GM12874 (cell line): ENCODE measurements around the gene EXOC4.

Source experiments
- CTCF ChIP-seq: IDR thresholded peaks from 2 replicates; pipeline ENCODE4 v1.5.1; 2011; ENCODE audit warnings: low read depth, mild to moderate bottlenecking, control low read depth, low read length, moderate library complexity; ENCODE audit not compliant: insufficient read depth

The EXOC4 gene

GRCh38 chr7:133940368-133940767, 687.5 kb downstream of the EXOC4 start:
- no peak for TF ChIP-seq CTCF

- no peak for TF ChIP-seq CTCF
Measured at GRCh38 chr7:133941496-133941895, 688.6 kb downstream of the EXOC4 start.

- no peak for TF ChIP-seq CTCF
Measured at GRCh38 chr7:133945497-133945896, 692.6 kb downstream of the EXOC4 start.

GRCh38 chr7:133947458-133948254, 694.8 kb downstream of the EXOC4 start:
- TF ChIP-seq CTCF = no peak

- no peak for TF ChIP-seq CTCF
Measured at GRCh38 chr7:133948588-133948987, 695.7 kb downstream of the EXOC4 start.

- no peak for TF ChIP-seq CTCF
Measured at GRCh38 chr7:133950855-133951254, 698.0 kb downstream of the EXOC4 start.

- TF ChIP-seq CTCF = no peak
Measured at GRCh38 chr7:133955208-133955607, 702.3 kb downstream of the EXOC4 start.
